Pons (tissue), 1 donor: ENCODE data around the gene ZNF536.
"Not testable (repeated sequence)": the region's sequence is repeated elsewhere in the genome, so short reads cannot be mapped to it uniquely, and the experiment has no call there.

Source experiments
- DNase-seq: peaks from one replicate; pipeline ENCODE4 v3.0.0-alpha.2; 2016; ENCODE audit warnings: low spot score

ZNF536 gene

GRCh38 chr19:30341611-30342201, 30.5 kb upstream of the ZNF536 start:
- no peak for DNase-seq

- no peak for DNase-seq
Measured at GRCh38 chr19:30342901-30343300, 29.3 kb upstream of the ZNF536 start.

GRCh38 chr19:30344446-30345425, 27.4 kb upstream of the ZNF536 start:
- DNase-seq, result peak; percentile 90

- no peak for DNase-seq
Measured at GRCh38 chr19:30345686-30346085, 26.5 kb upstream of the ZNF536 start.

GRCh38 chr19:30346468-30346867, 25.7 kb upstream of the ZNF536 start:
- DNase-seq, result not testable (repeated sequence)

GRCh38 chr19:30349131-30349730, 23.0 kb upstream of the ZNF536 start:
- DNase-seq, result no peak

- DNase-seq, result no peak
Measured at GRCh38 chr19:30350692-30351663, 21.2 kb upstream of the ZNF536 start.

GRCh38 chr19:30351774-30352173, 20.4 kb upstream of the ZNF536 start:
- DNase-seq, result no peak

- DNase-seq, result no peak
Measured at GRCh38 chr19:30353394-30353945, 18.7 kb upstream of the ZNF536 start.

GRCh38 chr19:30355586-30355985, 16.6 kb upstream of the ZNF536 start:
- DNase-seq, result no peak

GRCh38 chr19:30356951-30357579, 15.1 kb upstream of the ZNF536 start:
- DNase-seq, result no peak

GRCh38 chr19:30357580-30357954, 14.6 kb upstream of the ZNF536 start:
- no peak for DNase-seq

GRCh38 chr19:30358319-30358718, 13.9 kb upstream of the ZNF536 start:
- DNase-seq, result no peak

- DNase-seq, result no peak
Measured at GRCh38 chr19:30358821-30359580, 13.2 kb upstream of the ZNF536 start.

- DNase-seq, result no peak
Measured at GRCh38 chr19:30359936-30360335, 12.2 kb upstream of the ZNF536 start.

GRCh38 chr19:30360376-30361106, 11.6 kb upstream of the ZNF536 start:
- peak; percentile 83 for DNase-seq

- no peak for DNase-seq
Measured at GRCh38 chr19:30361107-30361447, 11.1 kb upstream of the ZNF536 start.

- peak; percentile 87 for DNase-seq
Measured at GRCh38 chr19:30361721-30362120, 10.5 kb upstream of the ZNF536 start.

- DNase-seq, result no peak
Measured at GRCh38 chr19:30362156-30362754, 9.9 kb upstream of the ZNF536 start.
